Measurements from ENCODE around the gene OPHN1.

Gene OPHN1

DNA sequence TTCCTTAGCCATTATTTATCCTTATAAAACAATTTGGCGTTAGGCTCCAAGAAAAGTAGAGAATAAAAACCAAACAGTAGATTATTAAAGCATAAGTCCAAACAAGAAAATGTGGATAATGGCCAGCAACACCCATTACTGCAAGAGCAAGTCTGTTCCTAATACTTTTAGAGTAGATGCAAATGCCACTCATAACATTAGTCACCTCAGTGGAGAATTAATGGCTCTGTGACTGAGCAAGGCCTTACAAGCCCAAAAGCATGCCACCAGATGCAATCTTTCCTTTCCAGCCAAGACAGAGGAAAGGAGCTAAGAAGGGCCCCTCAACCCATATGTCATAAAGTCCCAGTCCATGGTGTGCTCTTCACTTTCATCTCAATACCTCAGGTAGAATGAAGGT lies 373.8 kb downstream of the OPHN1 start:
- Histone ChIP-seq H3K36me3 (ENCODE audit: control insufficient read depth, insufficient read depth, low read length) (no peaks in the 10 kb centered on the region), H4K8ac (ENCODE audit: low read depth, low read length) (no peak overlapping the region), H3K4me2 (ENCODE audit: low read length) (no peak overlapping the region), H3K79me1 (ENCODE audit: low read length) (no peaks in the 10 kb centered on the region), H3K4ac (ENCODE audit: low read depth, low read length) (no peak overlapping the region), H2BK5ac (ENCODE audit: low read length) (no peak overlapping the region), H2BK15ac (replicated peaks; ENCODE audit: low read depth) (no peak overlapping the region), H3K56ac (ENCODE audit: low read length) (no peak overlapping the region), H2BK120ac (ENCODE audit: low read depth, low read length) (no peak overlapping the region), H3K79me2 (ENCODE audit: control insufficient read depth, insufficient read depth, low read length) (no peaks in the 10 kb centered on the region), H3K9ac (ENCODE audit: low read length) (no peak overlapping the region), H3K23ac (ENCODE audit: low read length) (no peak overlapping the region), H3K27ac (ENCODE audit: low read depth, low read length) (no peak overlapping the region), H2AK5ac (ENCODE audit: low read length) (no peak overlapping the region), H3K4me3 (ENCODE audit: low read length) (no peak overlapping the region), H4K5ac (ENCODE audit: low read length) (no peak overlapping the region), H3K4me1 (ENCODE audit: control insufficient read depth, low read depth, low read length) (no peaks in the 10 kb centered on the region), H3K18ac (ENCODE audit: low read length) (no peak overlapping the region), H3K27me3 (ENCODE audit: insufficient read depth, low read length, poor library complexity) (no peaks in the 10 kb centered on the region)
- no peak for DNase-seq
- WGBS (ENCODE audit: extremely low coverage, insufficient coverage, low lambda C conversion rate), result no CpG with 5 or more reads among the region's 1 CpG

DNA sequence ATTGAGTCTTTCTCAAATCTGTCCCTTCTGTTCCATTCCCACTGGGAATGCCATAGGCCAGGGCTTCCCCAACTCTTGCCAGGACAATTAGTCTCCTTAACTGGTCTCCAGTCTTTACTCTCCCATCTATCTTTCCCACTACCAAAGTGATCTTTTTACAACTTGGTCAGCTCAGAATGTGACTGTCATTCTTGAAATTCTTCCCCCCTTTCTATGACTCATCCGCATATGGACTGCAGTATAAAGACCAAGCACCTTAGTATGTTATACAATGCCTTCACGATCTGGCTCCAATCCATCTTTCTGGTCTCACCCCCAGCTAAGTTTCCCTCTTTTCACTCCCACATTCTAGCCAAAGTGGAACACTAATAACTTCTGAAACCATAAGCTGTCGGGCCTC lies 383.8 kb downstream of the OPHN1 start:
- Histone ChIP-seq H4K5ac (ENCODE audit: low read length) (no peak overlapping the region), H3K4me3 (ENCODE audit: low read length) (no peak overlapping the region), H2AK5ac (ENCODE audit: low read length) (no peak overlapping the region), H3K4ac (ENCODE audit: low read depth, low read length) (no peak overlapping the region), H3K36me3 (ENCODE audit: control insufficient read depth, insufficient read depth, low read length) (no peaks in the 10 kb centered on the region), H3K27ac (ENCODE audit: low read depth, low read length) (no peak overlapping the region), H3K79me1 (ENCODE audit: low read length) (no peaks in the 10 kb centered on the region), H3K9ac (ENCODE audit: low read length) (no peak overlapping the region), H2BK5ac (ENCODE audit: low read length) (no peak overlapping the region), H3K4me2 (ENCODE audit: low read length) (no peak overlapping the region), H3K27me3 (ENCODE audit: insufficient read depth, low read length, poor library complexity) (no peaks in the 10 kb centered on the region), H3K4me1 (ENCODE audit: control insufficient read depth, low read depth, low read length) (no peaks in the 10 kb centered on the region), H3K56ac (ENCODE audit: low read length) (no peak overlapping the region), H3K23ac (ENCODE audit: low read length) (no peak overlapping the region), H4K8ac (ENCODE audit: low read depth, low read length) (no peak overlapping the region), H3K18ac (ENCODE audit: low read length) (no peak overlapping the region), H3K79me2 (ENCODE audit: control insufficient read depth, insufficient read depth, low read length) (no peaks in the 10 kb centered on the region), H2BK120ac (ENCODE audit: low read depth, low read length) (no peak overlapping the region), H2BK15ac (replicated peaks; ENCODE audit: low read depth) (no peak overlapping the region)
- WGBS (ENCODE audit: extremely low coverage, insufficient coverage, low lambda C conversion rate), result no CpG with 5 or more reads among the region's 3 CpGs
- DNase-seq, result peak; percentile 58

DNA sequence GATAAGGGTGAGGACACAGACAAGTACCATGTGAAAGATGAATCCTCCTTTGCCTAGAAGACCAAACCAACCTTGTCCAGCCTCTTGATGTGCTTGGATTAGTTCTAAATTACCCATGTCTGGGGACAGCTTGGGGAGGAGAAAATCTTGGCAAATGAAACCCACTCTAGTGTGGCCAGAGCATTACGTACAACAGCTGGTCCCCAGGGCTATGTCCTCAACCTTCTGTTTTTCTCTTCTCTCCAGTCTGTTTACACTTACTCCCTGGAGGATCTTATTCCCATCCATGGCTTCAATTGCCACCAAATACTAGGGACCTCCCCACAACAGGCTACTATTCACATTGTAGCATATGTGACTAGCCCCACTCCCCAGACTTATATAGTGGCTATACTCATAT lies 384.5 kb downstream of the OPHN1 start:
- Histone ChIP-seq H3K23ac (ENCODE audit: low read length) (no peak overlapping the region), H3K56ac (ENCODE audit: low read length) (no peak overlapping the region), H3K27ac (ENCODE audit: low read depth, low read length) (no peak overlapping the region), H2BK5ac (ENCODE audit: low read length) (no peak overlapping the region), H3K79me2 (ENCODE audit: control insufficient read depth, insufficient read depth, low read length) (no peaks in the 10 kb centered on the region), H3K4me3 (ENCODE audit: low read length) (no peak overlapping the region), H3K27me3 (ENCODE audit: insufficient read depth, low read length, poor library complexity) (no peaks in the 10 kb centered on the region), H3K4me2 (ENCODE audit: low read length) (no peak overlapping the region), H3K4me1 (ENCODE audit: control insufficient read depth, low read depth, low read length) (no peaks in the 10 kb centered on the region), H3K36me3 (ENCODE audit: control insufficient read depth, insufficient read depth, low read length) (no peaks in the 10 kb centered on the region), H3K79me1 (ENCODE audit: low read length) (no peaks in the 10 kb centered on the region), H2AK5ac (ENCODE audit: low read length) (no peak overlapping the region), H3K9ac (ENCODE audit: low read length) (no peak overlapping the region), H2BK15ac (replicated peaks; ENCODE audit: low read depth) (no peak overlapping the region), H2BK120ac (ENCODE audit: low read depth, low read length) (no peak overlapping the region), H3K4ac (ENCODE audit: low read depth, low read length) (no peak overlapping the region), H4K8ac (ENCODE audit: low read depth, low read length) (no peak overlapping the region), H3K18ac (ENCODE audit: low read length) (no peak overlapping the region), H4K5ac (ENCODE audit: low read length) (no peak overlapping the region)
- WGBS (ENCODE audit: extremely low coverage, insufficient coverage, low lambda C conversion rate), result no CpG with 5 or more reads among the region's 1 CpG
- no peak for DNase-seq

DNA sequence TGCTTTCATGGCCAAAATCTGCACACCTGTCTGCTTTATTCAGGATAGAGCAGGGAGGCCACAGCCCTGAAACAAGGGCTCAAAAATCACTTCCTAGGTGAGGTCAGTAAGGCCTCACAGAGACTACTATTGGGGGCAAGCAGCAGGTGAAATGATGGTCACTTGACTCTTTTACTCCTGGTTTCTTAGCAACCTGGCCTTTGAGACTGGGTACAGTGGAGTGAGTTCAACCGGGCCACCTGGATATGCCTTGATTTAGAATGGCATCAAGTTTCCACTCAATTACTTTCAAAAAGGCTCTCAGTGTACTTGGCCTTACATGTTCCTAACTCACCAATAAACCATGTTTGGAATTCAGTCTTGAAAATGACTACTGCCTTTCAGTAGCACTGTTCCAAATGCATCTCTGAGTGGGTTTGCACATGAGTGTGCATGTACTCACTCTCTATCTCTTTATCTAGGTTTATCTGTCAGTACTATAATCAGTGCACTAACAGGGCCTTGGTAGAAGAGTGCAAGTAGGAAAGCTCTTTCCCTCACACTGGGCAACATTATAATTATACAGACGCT lies 388.2 kb downstream of the OPHN1 start:
- Histone ChIP-seq H2BK120ac (ENCODE audit: low read depth, low read length) (no peak overlapping the region), H4K5ac (ENCODE audit: low read length) (no peak overlapping the region), H3K27ac (ENCODE audit: low read depth, low read length) (no peak overlapping the region), H3K79me2 (ENCODE audit: control insufficient read depth, insufficient read depth, low read length) (no peaks in the 10 kb centered on the region), H3K36me3 (ENCODE audit: control insufficient read depth, insufficient read depth, low read length) (no peaks in the 10 kb centered on the region), H2BK5ac (ENCODE audit: low read length) (no peak overlapping the region), H2BK15ac (replicated peaks; ENCODE audit: low read depth) (no peak overlapping the region), H3K18ac (ENCODE audit: low read length) (no peak overlapping the region), H3K79me1 (ENCODE audit: low read length) (no peaks in the 10 kb centered on the region), H3K56ac (ENCODE audit: low read length) (no peak overlapping the region), H3K4me1 (ENCODE audit: control insufficient read depth, low read depth, low read length) (no peaks in the 10 kb centered on the region), H3K9ac (ENCODE audit: low read length) (no peak overlapping the region), H4K8ac (ENCODE audit: low read depth, low read length) (no peak overlapping the region), H3K4me2 (ENCODE audit: low read length) (no peak overlapping the region), H3K4ac (ENCODE audit: low read depth, low read length) (no peak overlapping the region), H3K23ac (ENCODE audit: low read length) (no peak overlapping the region), H2AK5ac (ENCODE audit: low read length) (no peak overlapping the region), H3K4me3 (ENCODE audit: low read length) (no peak overlapping the region), H3K27me3 (ENCODE audit: insufficient read depth, low read length, poor library complexity) (no peaks in the 10 kb centered on the region)
- no peak for DNase-seq
- no CpG with 5 or more reads among the region's 2 CpGs for WGBS (ENCODE audit: extremely low coverage, insufficient coverage, low lambda C conversion rate)

DNA sequence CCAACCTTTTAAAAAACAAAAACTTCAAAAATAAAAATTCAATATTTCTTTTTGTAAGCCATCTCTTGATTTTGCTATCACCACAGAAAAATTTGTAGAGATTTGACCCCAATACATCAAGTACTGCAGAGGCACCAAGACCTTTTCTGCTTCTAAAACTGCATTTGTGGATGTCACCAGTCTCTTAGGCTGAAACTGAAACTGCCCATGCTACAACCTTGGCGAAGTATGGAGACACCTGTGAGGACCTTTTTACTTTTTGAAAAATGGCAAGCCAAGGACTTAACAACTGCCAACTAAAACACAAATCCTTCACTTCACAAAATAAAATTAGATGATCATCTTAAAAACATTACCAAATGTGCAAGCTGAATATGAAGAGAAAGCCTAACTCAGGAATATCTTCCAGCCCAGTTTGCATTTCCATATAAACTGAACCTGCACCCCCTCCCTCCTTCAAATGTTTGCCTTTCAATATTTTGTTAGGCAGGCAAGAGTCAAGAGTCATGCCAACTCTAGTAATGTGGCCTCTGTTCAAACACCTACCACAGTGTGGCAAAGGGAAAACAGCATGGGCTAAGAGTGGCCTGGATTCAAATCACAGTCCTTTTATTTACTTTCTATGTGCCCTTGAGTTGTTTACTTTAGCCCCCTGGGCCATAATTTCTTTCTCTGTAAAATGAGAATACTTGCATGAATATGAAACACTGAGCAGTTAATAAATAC lies 389.4 kb downstream of the OPHN1 start:
- no peak overlapping the region for H3K4me3 ChIP-seq (ENCODE audit: low read length)
- H2BK5ac ChIP-seq (ENCODE audit: low read length), result no peak overlapping the region
- H3K23ac ChIP-seq (ENCODE audit: low read length), result no peak overlapping the region
- no peak overlapping the region for H3K56ac ChIP-seq (ENCODE audit: low read length)
- H3K18ac ChIP-seq (ENCODE audit: low read length), result no peak overlapping the region
- H2BK120ac ChIP-seq (ENCODE audit: low read depth, low read length), result no peak overlapping the region
- no peaks in the 10 kb centered on the region for H3K4me1 ChIP-seq (ENCODE audit: control insufficient read depth, low read depth, low read length)
- H3K4me2 ChIP-seq (ENCODE audit: low read length), result no peak overlapping the region
- no peaks in the 10 kb centered on the region for H3K79me2 ChIP-seq (ENCODE audit: control insufficient read depth, insufficient read depth, low read length)
- no peak overlapping the region for H3K27ac ChIP-seq (ENCODE audit: low read depth, low read length)
- no peaks in the 10 kb centered on the region for H3K36me3 ChIP-seq (ENCODE audit: control insufficient read depth, insufficient read depth, low read length)
- no peak overlapping the region for H4K8ac ChIP-seq (ENCODE audit: low read depth, low read length)
- no peaks in the 10 kb centered on the region for H3K27me3 ChIP-seq (ENCODE audit: insufficient read depth, low read length, poor library complexity)
- WGBS (ENCODE audit: extremely low coverage, insufficient coverage, low lambda C conversion rate), result no CpG with 5 or more reads among the region's 1 CpG
- no peak overlapping the region for H3K4ac ChIP-seq (ENCODE audit: low read depth, low read length)
- H4K5ac ChIP-seq (ENCODE audit: low read length), result no peak overlapping the region
- DNase-seq, result no peak
- H2AK5ac ChIP-seq (ENCODE audit: low read length), result no peak overlapping the region
- no peaks in the 10 kb centered on the region for H3K79me1 ChIP-seq (ENCODE audit: low read length)
- H2BK15ac ChIP-seq (replicated peaks; ENCODE audit: low read depth), result no peak overlapping the region
- no peak overlapping the region for H3K9ac ChIP-seq (ENCODE audit: low read length)

DNA sequence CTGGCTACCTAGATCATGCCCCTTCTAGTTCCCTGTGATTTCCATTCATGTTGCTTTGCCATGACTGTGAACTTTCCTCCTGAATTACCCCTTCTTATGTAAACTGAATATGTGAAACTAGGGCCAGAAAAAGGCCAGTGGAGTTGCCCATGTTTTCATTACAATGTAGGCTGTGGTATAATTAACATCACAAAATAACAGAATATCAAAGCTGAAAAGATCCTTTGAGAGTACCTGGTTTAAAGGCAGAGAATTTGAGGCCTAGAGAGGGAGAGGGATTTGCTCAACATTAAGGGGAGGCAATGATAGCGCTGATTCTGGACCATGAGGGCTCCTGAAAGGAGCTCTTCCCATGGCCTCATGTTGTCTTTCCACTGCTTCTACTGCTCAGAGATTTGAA lies 392.2 kb downstream of the OPHN1 start:
- Histone ChIP-seq H3K4me3 (ENCODE audit: low read length) (no peak overlapping the region), H3K27ac (ENCODE audit: low read depth, low read length) (no peak overlapping the region), H3K4ac (ENCODE audit: low read depth, low read length) (no peak overlapping the region), H4K8ac (ENCODE audit: low read depth, low read length) (no peak overlapping the region), H3K18ac (ENCODE audit: low read length) (no peak overlapping the region), H4K5ac (ENCODE audit: low read length) (no peak overlapping the region), H2AK5ac (ENCODE audit: low read length) (no peak overlapping the region), H2BK15ac (replicated peaks; ENCODE audit: low read depth) (no peak overlapping the region), H2BK120ac (ENCODE audit: low read depth, low read length) (no peak overlapping the region), H3K4me2 (ENCODE audit: low read length) (no peak overlapping the region), H3K9ac (ENCODE audit: low read length) (no peak overlapping the region), H3K79me1 (ENCODE audit: low read length) (no peaks in the 10 kb centered on the region), H3K23ac (ENCODE audit: low read length) (no peak overlapping the region), H3K56ac (ENCODE audit: low read length) (no peak overlapping the region), H3K27me3 (ENCODE audit: insufficient read depth, low read length, poor library complexity) (no peaks in the 10 kb centered on the region), H2BK5ac (ENCODE audit: low read length) (no peak overlapping the region), H3K36me3 (ENCODE audit: control insufficient read depth, insufficient read depth, low read length) (no peaks in the 10 kb centered on the region), H3K79me2 (ENCODE audit: control insufficient read depth, insufficient read depth, low read length) (no peaks in the 10 kb centered on the region), H3K4me1 (ENCODE audit: control insufficient read depth, low read depth, low read length) (no peaks in the 10 kb centered on the region)
- no peak for DNase-seq
- no CpG with 5 or more reads among the region's 1 CpG for WGBS (ENCODE audit: extremely low coverage, insufficient coverage, low lambda C conversion rate)

Data from mesendoderm (in vitro differentiated cells).